ENCODE results near the gene CT45A1.
"Not testable (repeated sequence)": the region's sequence is repeated elsewhere in the genome, so short reads cannot be mapped to it uniquely, and the experiment has no call there.

The CT45A1 gene

GRCh38 chrX:135713183-135713689 lies at the start of gene CT45A1:
Gene CT45A1 (plus strand): TSS chrX:135713639. CDS start chrX:135718941, 5,302 bp downstream.
- not testable (repeated sequence) for H3K36me3 Mint-ChIP-seq (ENCODE audit: low read depth); H3K4me1 Mint-ChIP-seq; H3K4me3 Mint-ChIP-seq; DNase-seq; H3K27ac Mint-ChIP-seq; H3K27me3 Mint-ChIP-seq (ENCODE audit: low read depth, poor library complexity)
- H3K9me3 Mint-ChIP-seq, result peaks cover 54% of the 10 kb centered on the region

GRCh38 chrX:135672979-135673378 lies 40.5 kb upstream of the CT45A1 start:
- not testable (repeated sequence) for DNase-seq; H3K4me1 Mint-ChIP-seq; H3K27me3 Mint-ChIP-seq (ENCODE audit: low read depth, poor library complexity); H3K27ac Mint-ChIP-seq; H3K36me3 Mint-ChIP-seq (ENCODE audit: low read depth); H3K4me3 Mint-ChIP-seq
- H3K9me3 Mint-ChIP-seq, result peaks cover 50% of the 10 kb centered on the region

GRCh38 chrX:135688137-135688536 lies 25.3 kb upstream of the CT45A1 start:
- peaks cover 5% of the 10 kb centered on the region for H3K27me3 Mint-ChIP-seq (ENCODE audit: low read depth, poor library complexity)
- H3K9me3 Mint-ChIP-seq, result peaks cover 63% of the 10 kb centered on the region
- H3K4me3 Mint-ChIP-seq, result no peak overlapping the region
- no peak overlapping the region for H3K27ac Mint-ChIP-seq
- no peak for TF ChIP-seq CTCF (IDR thresholded peaks at IDR 0.05)
- no peak for DNase-seq
- no peaks in the 10 kb centered on the region for H3K36me3 Mint-ChIP-seq (ENCODE audit: low read depth)
- H3K4me1 Mint-ChIP-seq, result no peaks in the 10 kb centered on the region

GRCh38 chrX:135695471-135695870 lies 18.0 kb upstream of the CT45A1 start:
- Mint-ChIP-seq H3K36me3 (ENCODE audit: low read depth) (no peaks in the 10 kb centered on the region), H3K27me3 (ENCODE audit: low read depth, poor library complexity) (no peaks in the 10 kb centered on the region), H3K9me3 (peaks cover 83% of the 10 kb centered on the region), H3K27ac (no peak overlapping the region), H3K4me1 (no peaks in the 10 kb centered on the region), H3K4me3 (no peak overlapping the region)
- DNase-seq, result no peak
- TF ChIP-seq CTCF (IDR thresholded peaks at IDR 0.05), result no peak

GRCh38 chrX:135697601-135698000 lies 15.8 kb upstream of the CT45A1 start:
- Mint-ChIP-seq H3K36me3 (ENCODE audit: low read depth) (no peaks in the 10 kb centered on the region), H3K27ac (no peak overlapping the region), H3K27me3 (ENCODE audit: low read depth, poor library complexity) (no peaks in the 10 kb centered on the region), H3K9me3 (peaks cover 81% of the 10 kb centered on the region), H3K4me3 (no peak overlapping the region), H3K4me1 (no peaks in the 10 kb centered on the region)
- TF ChIP-seq CTCF (IDR thresholded peaks at IDR 0.05), result no peak
- no peak for DNase-seq

GRCh38 chrX:135698924-135699323 lies 14.5 kb upstream of the CT45A1 start:
- Mint-ChIP-seq H3K27ac (no peak overlapping the region), H3K4me3 (no peak overlapping the region), H3K9me3 (peaks cover 75% of the 10 kb centered on the region), H3K4me1 (no peaks in the 10 kb centered on the region), H3K27me3 (ENCODE audit: low read depth, poor library complexity) (no peaks in the 10 kb centered on the region), H3K36me3 (ENCODE audit: low read depth) (no peaks in the 10 kb centered on the region)
- TF ChIP-seq CTCF (IDR thresholded peaks at IDR 0.05), result no peak
- no peak for DNase-seq

- Mint-ChIP-seq H3K36me3 (ENCODE audit: low read depth) (no peaks in the 10 kb centered on the region), H3K27ac (no peak overlapping the region), H3K9me3 (peaks cover 61% of the 10 kb centered on the region), H3K27me3 (ENCODE audit: low read depth, poor library complexity) (peaks cover under 1% of the 10 kb centered on the region), H3K4me1 (no peaks in the 10 kb centered on the region), H3K4me3 (no peak overlapping the region)
- DNase-seq, result peak; percentile 3
- TF ChIP-seq CTCF (IDR thresholded peaks at IDR 0.05), result no peak
These were observed 5.6 kb upstream of the CT45A1 start for GRCh38 chrX:135707880-135708279.
